ENCODE data around the gene MYO1C. TPM values are rescaled to one million over a fixed set of nuclear protein-coding genes. Genes with fewer than 3 reads are reported as not detected.
A peak's percentile ranks its signal among the peaks of the same experiment; 100 is the strongest.

MYO1C gene
- total RNA-seq, 2 donors from 2014 or later = 75.5 to 90.0 TPM

DNA sequence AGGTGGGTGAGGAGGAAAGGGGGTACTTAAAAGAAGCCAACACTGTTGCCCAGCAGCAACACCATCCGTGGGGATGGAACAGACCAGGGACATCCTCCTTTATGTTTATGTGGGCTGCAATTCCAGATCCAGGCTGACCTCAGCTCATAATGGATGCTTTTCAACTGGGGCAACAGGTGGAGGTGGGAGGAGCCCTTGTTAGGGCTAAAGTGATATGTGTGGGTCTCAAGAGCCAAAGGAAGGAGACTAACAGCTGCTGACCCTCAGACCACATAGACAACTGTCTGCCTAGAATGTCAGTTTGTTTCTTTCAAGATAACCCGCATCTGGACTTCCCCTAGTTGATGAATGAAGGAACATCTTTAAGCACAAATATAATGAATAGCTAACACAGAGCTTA lies 25.9 kb upstream of the MYO1C start:
- no peak for DNase-seq

GRCh38 chr17:1516388-1517161 lies 24.1 kb upstream of the MYO1C start, which contains the start of gene INPP5K:
INPP5K (minus strand) TSS chr17:1516612; CDS start chr17:1516499, 113 bp downstream.
- TF ChIP-seq CTCF (conservative IDR thresholded peaks at IDR 0.05) = peak; percentile 5
- peaks cover 34% of the 10 kb centered on the region for H3K36me3 Mint-ChIP-seq (ENCODE audit: low read depth)
- H3K27ac Mint-ChIP-seq = peak within 1 kb of the TSS; percentile 97
- peaks cover 7% of the 10 kb centered on the region for H3K4me1 Mint-ChIP-seq
- no peaks in the 10 kb centered on the region for H3K4me1 ChIP-seq (ENCODE audit: control insufficient read depth, insufficient read depth, low read length)
- H3K9me3 ChIP-seq (ENCODE audit: control insufficient read depth, low read length) = no peaks in the 10 kb centered on the region
- peak; percentile 99 for DNase-seq
- peak within 1 kb of the TSS; percentile 83 for H3K4me3 ChIP-seq (ENCODE audit: low read length)
- 0 to 1% methylated on average over 42 to 91 of the region's 91 CpGs for WGBS, 2 experiments (ENCODE audit: insufficient coverage in 1 of 2, insufficient read length in 1 of 2)
- H3K36me3 ChIP-seq (ENCODE audit: control insufficient read depth, insufficient read depth, low read length) = peaks cover 42% of the 10 kb centered on the region
- no peaks in the 10 kb centered on the region for H3K27me3 ChIP-seq (ENCODE audit: control insufficient read depth, insufficient read depth, low read length, poor library complexity, severe bottlenecking)
- peak within 1 kb of the TSS; percentile 89 for H3K9ac ChIP-seq (ENCODE audit: extremely low read depth, low read length, poor library complexity, severe bottlenecking)
- H3K27me3 Mint-ChIP-seq (ENCODE audit: insufficient read depth) = no peaks in the 10 kb centered on the region
- H3K4me3 Mint-ChIP-seq = peak within 1 kb of the TSS; percentile 80
- no peaks in the 10 kb centered on the region for H3K9me3 Mint-ChIP-seq
- peak within 1 kb of the TSS; percentile 90 for H3K27ac ChIP-seq (ENCODE audit: low read depth, low read length)

More for the DNA sequence above, 25.9 kb upstream of the MYO1C start:
- H3K27ac ChIP-seq (ENCODE audit: low read depth, low read length) = no peak overlapping the region
- peaks cover 40% of the 10 kb centered on the region for H3K36me3 Mint-ChIP-seq (ENCODE audit: low read depth)
- no peak overlapping the region for H3K4me3 ChIP-seq (ENCODE audit: low read length)
- TF ChIP-seq CTCF (conservative IDR thresholded peaks at IDR 0.05) = no peak
- peak overlapping the region; percentile 80 for H3K4me3 Mint-ChIP-seq
- H3K27me3 ChIP-seq (ENCODE audit: control insufficient read depth, insufficient read depth, low read length, poor library complexity, severe bottlenecking) = no peaks in the 10 kb centered on the region
- no peaks in the 10 kb centered on the region for H3K4me1 ChIP-seq (ENCODE audit: control insufficient read depth, insufficient read depth, low read length)
- H3K4me1 Mint-ChIP-seq = peaks cover 7% of the 10 kb centered on the region
- 97 to 100% methylated on average over 1 to 2 of the region's 2 CpGs for WGBS, 2 experiments (ENCODE audit: insufficient coverage in 1 of 2, insufficient read length in 1 of 2)
- H3K36me3 ChIP-seq (ENCODE audit: control insufficient read depth, insufficient read depth, low read length) = peaks cover 35% of the 10 kb centered on the region
- H3K27ac Mint-ChIP-seq = peak overlapping the region; percentile 21
- H3K27me3 Mint-ChIP-seq (ENCODE audit: insufficient read depth) = no peaks in the 10 kb centered on the region
- no peaks in the 10 kb centered on the region for H3K9me3 ChIP-seq (ENCODE audit: control insufficient read depth, low read length)
- H3K9me3 Mint-ChIP-seq = no peaks in the 10 kb centered on the region
- no peak overlapping the region for H3K9ac ChIP-seq (ENCODE audit: extremely low read depth, low read length, poor library complexity, severe bottlenecking)

- peak; percentile 75 for TF ChIP-seq CTCF (conservative IDR thresholded peaks at IDR 0.05)
- peak overlapping the region; percentile 90 for H3K27ac ChIP-seq (ENCODE audit: low read depth, low read length)
- peaks cover 7% of the 10 kb centered on the region for H3K4me1 Mint-ChIP-seq
- peak overlapping the region; percentile 80 for H3K4me3 Mint-ChIP-seq
- H3K27me3 ChIP-seq (ENCODE audit: control insufficient read depth, insufficient read depth, low read length, poor library complexity, severe bottlenecking) = no peaks in the 10 kb centered on the region
- peaks cover 39% of the 10 kb centered on the region for H3K36me3 ChIP-seq (ENCODE audit: control insufficient read depth, insufficient read depth, low read length)
- no peaks in the 10 kb centered on the region for H3K4me1 ChIP-seq (ENCODE audit: control insufficient read depth, insufficient read depth, low read length)
- DNase-seq = peak; percentile 92
- H3K27me3 Mint-ChIP-seq (ENCODE audit: insufficient read depth) = no peaks in the 10 kb centered on the region
- H3K4me3 ChIP-seq (ENCODE audit: low read length) = peak overlapping the region; percentile 83
- H3K9me3 Mint-ChIP-seq = no peaks in the 10 kb centered on the region
- H3K36me3 Mint-ChIP-seq (ENCODE audit: low read depth) = peaks cover 37% of the 10 kb centered on the region
- H3K9ac ChIP-seq (ENCODE audit: extremely low read depth, low read length, poor library complexity, severe bottlenecking) = peak overlapping the region; percentile 75
- 1 to 3% methylated on average over 30 to 31 of the region's 31 CpGs for WGBS, 2 experiments (ENCODE audit: insufficient coverage in 1 of 2, insufficient read length in 1 of 2)
- H3K27ac Mint-ChIP-seq = peak overlapping the region; percentile 97
- H3K9me3 ChIP-seq (ENCODE audit: control insufficient read depth, low read length) = no peaks in the 10 kb centered on the region
Measured at GRCh38 chr17:1515640-1516387, 23.3 kb upstream of the MYO1C start.
